ENCODE data around the gene NFATC2. TPM values are rescaled to one million over a fixed set of nuclear protein-coding genes. Genes with fewer than 3 reads are reported as not detected.
A peak's percentile ranks its signal among the peaks of the same experiment; 100 is the strongest.
"Not testable (repeated sequence)": the region's sequence is repeated elsewhere in the genome, so short reads cannot be mapped to it uniquely, and the experiment has no call there.

NFATC2 gene
- total RNA-seq, 1 donor from 2014 or later = 4.2 TPM

DNA sequence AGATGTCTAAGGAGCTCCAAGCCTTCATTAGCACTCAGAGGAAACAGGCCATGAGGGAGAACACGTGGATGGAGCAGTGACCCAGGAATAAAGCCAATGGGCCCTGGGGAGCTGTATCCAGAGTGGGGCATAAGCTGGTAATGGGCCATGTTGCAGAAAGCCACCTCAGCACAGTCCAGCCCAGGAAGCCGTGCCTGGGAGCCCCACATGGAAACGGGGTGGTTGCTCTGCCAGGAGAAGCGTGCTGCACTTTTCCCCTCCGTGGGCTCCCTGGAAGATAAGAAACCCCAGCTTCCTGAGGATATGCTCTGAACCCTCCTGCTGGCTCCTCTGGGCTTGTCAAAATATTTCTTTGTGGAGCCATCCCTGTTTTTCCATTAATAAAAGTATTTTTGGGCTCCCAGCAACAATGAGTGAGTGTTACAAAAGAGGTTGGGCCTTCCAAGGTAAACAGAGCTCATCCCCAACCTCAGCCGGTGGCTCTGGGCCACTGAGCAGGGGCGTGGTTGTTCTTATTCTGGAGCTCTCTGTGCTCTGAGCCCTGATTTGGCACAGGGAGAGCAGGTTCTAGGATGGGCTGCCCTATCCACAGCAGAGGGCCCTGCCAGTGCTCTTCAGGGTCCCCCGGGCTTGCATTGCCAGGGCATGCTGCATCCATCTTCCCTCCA lies 31.2 kb upstream of the NFATC2 start:
- H3K27ac ChIP-seq (replicated peaks) = no peak overlapping the region
- H3K9me3 ChIP-seq (replicated peaks) = peaks cover 7% of the 10 kb centered on the region
- no peaks in the 10 kb centered on the region for H3K36me3 ChIP-seq
- no peaks in the 10 kb centered on the region for H3K27me3 ChIP-seq (ENCODE audit: low read depth)
- DNase-seq = no peak
- no peak for TF ChIP-seq CTCF (IDR thresholded peaks at IDR 0.05; ENCODE audit: borderline replicate concordance)
- H3K4me1 ChIP-seq = peaks cover 21% of the 10 kb centered on the region
- no peak overlapping the region for H3K4me3 ChIP-seq
- intact Hi-C loops (cut with micrococcal nuclease) = no loop called here

- DNase-seq = no peak
- TF ChIP-seq CTCF (IDR thresholded peaks at IDR 0.05; ENCODE audit: borderline replicate concordance) = no peak
- intact Hi-C loops (cut with micrococcal nuclease) = no loop called here
- Histone ChIP-seq H3K9me3 (replicated peaks) (peaks cover 7% of the 10 kb centered on the region), H3K4me1 (peaks cover 21% of the 10 kb centered on the region), H3K27ac (replicated peaks) (no peak overlapping the region), H3K4me3 (no peak overlapping the region), H3K36me3 (no peaks in the 10 kb centered on the region), H3K27me3 (ENCODE audit: low read depth) (no peaks in the 10 kb centered on the region)
Observed at GRCh38 chr20:51571460-51571794, 28.9 kb upstream of the NFATC2 start.

- Histone ChIP-seq H3K36me3 (no peaks in the 10 kb centered on the region), H3K27me3 (ENCODE audit: low read depth) (no peaks in the 10 kb centered on the region), H3K9me3 (replicated peaks) (peaks cover 7% of the 10 kb centered on the region), H3K4me3 (peak overlapping the region; percentile 50), H3K27ac (replicated peaks) (peak overlapping the region; percentile 85), H3K4me1 (peaks cover 22% of the 10 kb centered on the region)
- TF ChIP-seq CTCF (IDR thresholded peaks at IDR 0.05; ENCODE audit: borderline replicate concordance) = no peak
- DNase-seq = peak; percentile 60
- intact Hi-C loops (cut with micrococcal nuclease) = no loop called here
Observed at GRCh38 chr20:51570739-51571459, 28.4 kb upstream of the NFATC2 start.

DNA sequence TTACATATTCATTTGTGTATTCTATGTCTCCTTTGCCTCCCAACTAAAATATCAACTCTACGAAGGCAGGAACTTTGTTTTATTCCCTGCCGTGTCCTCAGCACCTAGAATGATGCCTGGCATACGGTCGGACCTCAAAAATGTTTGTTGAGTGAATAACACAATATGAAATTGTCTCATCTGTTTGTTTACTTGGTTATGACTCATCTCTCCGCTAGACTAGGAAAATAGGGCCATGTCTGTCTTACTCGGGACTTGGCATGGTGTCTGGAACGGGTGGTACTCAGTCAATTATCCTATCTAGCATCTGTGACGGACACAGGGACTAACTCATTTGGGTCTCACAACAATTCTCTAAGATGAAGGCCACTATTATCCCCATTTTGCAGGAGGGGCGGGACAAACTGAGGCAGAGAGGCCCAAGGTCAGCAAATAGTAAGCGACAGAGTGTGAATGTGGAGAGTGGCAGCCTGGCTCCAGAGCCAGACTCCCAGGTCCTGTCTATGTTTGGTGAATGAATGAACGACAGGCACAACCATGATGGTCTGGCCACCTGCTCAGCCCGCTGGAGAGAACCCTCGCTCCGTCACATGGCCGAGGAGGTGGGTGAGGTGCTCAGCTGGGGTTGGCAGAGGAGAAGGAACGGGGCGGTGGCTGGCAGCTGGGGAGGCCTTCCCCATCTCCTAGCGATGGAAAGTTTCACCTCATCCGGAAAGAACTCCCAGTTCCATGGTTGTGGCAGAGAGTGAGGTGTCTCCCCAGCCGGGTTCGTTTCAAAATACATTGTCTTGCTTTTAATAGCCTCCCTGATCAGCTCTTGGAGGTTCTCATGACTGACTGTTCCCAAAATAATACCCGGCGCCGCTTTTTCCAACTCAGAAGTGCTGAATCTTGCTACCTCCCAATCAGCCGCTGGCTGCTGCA lies 27.6 kb upstream of the NFATC2 start:
- intact Hi-C loops (cut with micrococcal nuclease) = no loop called here
- H3K9me3 ChIP-seq (replicated peaks) = peaks cover 4% of the 10 kb centered on the region
- no peak for TF ChIP-seq CTCF (IDR thresholded peaks at IDR 0.05; ENCODE audit: borderline replicate concordance)
- H3K27me3 ChIP-seq (ENCODE audit: low read depth) = no peaks in the 10 kb centered on the region
- H3K4me1 ChIP-seq = peaks cover 29% of the 10 kb centered on the region
- peak overlapping the region; percentile 50 for H3K4me3 ChIP-seq
- peak overlapping the region; percentile 85 for H3K27ac ChIP-seq (replicated peaks)
- DNase-seq = peak; percentile 48
- H3K36me3 ChIP-seq = no peaks in the 10 kb centered on the region

GRCh38 chr20:51568533-51568932 lies 26.0 kb upstream of the NFATC2 start:
- H3K36me3 ChIP-seq; H3K9me3 ChIP-seq (replicated peaks); H3K4me3 ChIP-seq; H3K27me3 ChIP-seq (ENCODE audit: low read depth); DNase-seq; intact Hi-C loops (cut with micrococcal nuclease); H3K27ac ChIP-seq (replicated peaks): not testable (repeated sequence)
- peaks cover 39% of the 10 kb centered on the region for H3K4me1 ChIP-seq
